A549 (cell line): ENCODE results near the gene IP6K3. TPM values are rescaled to one million over a fixed set of nuclear protein-coding genes. Genes with fewer than 3 reads are reported as not detected.

Experiments used
- ATAC-seq, 2 experiments: fragments of 200-7000 bp in 1 of 2; fragments of >200 bp in 1 of 2; cut with Nextera tagmentation in 1 of 2; cut with Tn5 transposase in 1 of 2; 3 replicates each; pipeline versions ENCODE4 v1.8.0 to v1.9.1; 2018 to 2020; ENCODE audit warnings: mild to moderate bottlenecking in 1 of 2, moderate library complexity in 1 of 2
- CTCF ChIA-PET: fragments of 300-600 bp; sonication (Branson Sonifier 250); formaldehyde crosslinking; extraction: SDS; loops from one replicate; lab custom pipeline; 2021; ENCODE audit warnings: antibody characterized with exemption, inconsistent platforms; lab: Yijun Ruan, JAX
- POLR2A ChIA-PET: fragments of 350-600 bp; formaldehyde crosslinking; extraction: SDS; loops from one replicate; lab custom pipeline; 2021; ENCODE audit warnings: antibody characterized with exemption, inconsistent platforms; lab: Yijun Ruan, JAX
- DNase-seq, 2 experiments: peaks; one replicate each; pipeline versions ENCODE4 v3.0.0 to v3.0.0-alpha.2; 2011 to 2016; ENCODE audit warnings: low read depth in 1 of 2, low spot score in 1 of 2
- FAIRE-seq: peaks from 2 replicates; lab custom pipeline; 2011; peaks lifted over from hg19 to GRCh38; lab: Jason Lieb, UNC
- H3K27ac ChIP-seq, 2 experiments: fragments of >200 bp; sonication (Bioruptor Twin); formaldehyde crosslinking; 3 replicates each; pipeline ENCODE4 v1.5.1; 2016 to 2017
- H3K4me1 ChIP-seq: fragments of >200 bp; sonication (Bioruptor Twin); formaldehyde crosslinking; 3 replicates; pipeline ENCODE4 v1.6.1; 2016
- H3K4me2 ChIP-seq: fragments of >200 bp; sonication (Bioruptor Twin); formaldehyde crosslinking; 3 replicates; pipeline ENCODE4 v1.6.1; 2016
- H3K4me3 ChIP-seq: fragments of >200 bp; sonication (Bioruptor Twin); formaldehyde crosslinking; 3 replicates; pipeline ENCODE4 v1.5.1; 2016
- H3K9me3 ChIP-seq: fragments of >200 bp; sonication (Bioruptor Twin); formaldehyde crosslinking; 3 replicates; pipeline ENCODE4 v1.6.1; 2016
- BHLHE40 ChIP-seq: IDR thresholded peaks from 2 replicates; pipeline ENCODE4 v1.6.1; 2012; ENCODE audit warnings: low read depth, low read length, inconsistent platforms
- CHD2 ChIP-seq: fragments of 150-350 bp; IDR thresholded peaks from 2 replicates; pipeline ENCODE4 v1.6.1; 2014; ENCODE audit warnings: low read length; ENCODE audit not compliant: partially characterized antibody
- CHD4 ChIP-seq: fragments of 200-600 bp; sonication (generic); IDR thresholded peaks from 2 replicates; pipeline ENCODE4 v1.6.1; 2016; ENCODE audit warnings: antibody characterized with exemption, mild to moderate bottlenecking, borderline replicate concordance
- CTCF ChIP-seq: fragments of >200 bp; sonication (Bioruptor Twin); formaldehyde crosslinking; IDR thresholded peaks from 3 replicates; pipeline ENCODE4 v1.5.1; 2016
- EHMT2 ChIP-seq: fragments of 200-600 bp; sonication (generic); IDR thresholded peaks from 2 replicates; pipeline ENCODE4 v1.6.1; 2016; ENCODE audit warnings: antibody characterized with exemption, low read depth, mild to moderate bottlenecking, moderate library complexity
- ELK1 ChIP-seq: fragments of 150-350 bp; IDR thresholded peaks from 2 replicates; pipeline ENCODE4 v1.6.1; 2014; ENCODE audit warnings: low read depth, mild to moderate bottlenecking, low read length
- FOSB ChIP-seq: fragments of 250-450 bp; sonication (Bioruptor Pico); IDR thresholded peaks from 2 replicates; pipeline ENCODE4 v1.5.0; 2020; ENCODE audit warnings: mild to moderate bottlenecking, moderate library complexity
- GATA3 ChIP-seq: IDR thresholded peaks from 2 replicates; pipeline ENCODE4 v1.6.1; 2012; ENCODE audit warnings: borderline replicate concordance
- HES2 ChIP-seq: fragments of >200 bp; sonication (Bioruptor Twin); formaldehyde crosslinking; IDR thresholded peaks from 2 replicates; pipeline ENCODE4 v1.6.1; 2016
- HEYL ChIP-seq: fragments of 250-450 bp; sonication (Bioruptor Pico); IDR thresholded peaks from 2 replicates; pipeline ENCODE4 v1.8.0; 2021; ENCODE audit warnings: mild to moderate bottlenecking, moderate library complexity
- HOXA7 ChIP-seq: fragments of 250-450 bp; sonication (Bioruptor Pico); IDR thresholded peaks from 2 replicates; pipeline ENCODE4 v1.5.0; 2020; ENCODE audit warnings: mild to moderate bottlenecking, moderate library complexity
- HOXB5 ChIP-seq: fragments of 250-450 bp; sonication (Bioruptor Pico); IDR thresholded peaks from 2 replicates; pipeline ENCODE4 v1.5.0; 2020; ENCODE audit warnings: mild to moderate bottlenecking, moderate library complexity
- MAZ ChIP-seq: fragments of 150-350 bp; IDR thresholded peaks from 2 replicates; pipeline ENCODE4 v1.6.1; 2014; ENCODE audit warnings: antibody characterized with exemption, low read depth, low read length, borderline replicate concordance
- NR3C1 ChIP-seq: fragments of >200 bp; sonication (Bioruptor Twin); formaldehyde crosslinking; IDR thresholded peaks from 3 replicates; pipeline ENCODE4 v1.6.1; 2017
- PHF8 ChIP-seq: fragments of 200-600 bp; sonication (generic); IDR thresholded peaks from 2 replicates; pipeline ENCODE4 v1.6.1; 2016; ENCODE audit warnings: low read depth, mild to moderate bottlenecking, antibody characterized with exemption, moderate library complexity, borderline replicate concordance
- RARB ChIP-seq: fragments of 250-450 bp; sonication (Bioruptor Pico); IDR thresholded peaks from 2 replicates; pipeline ENCODE4 v1.8.0; 2021; ENCODE audit warnings: mild to moderate bottlenecking, moderate library complexity
- RFX5 ChIP-seq: fragments of 450-650 bp; IDR thresholded peaks from 2 replicates; pipeline ENCODE4 v1.7.1; 2014; ENCODE audit warnings: antibody characterized with exemption, mild to moderate bottlenecking, moderate library complexity
- SMC3 ChIP-seq: fragments of >200 bp; sonication (Bioruptor Twin); formaldehyde crosslinking; IDR thresholded peaks from 3 replicates; pipeline ENCODE4 v1.6.1; 2018; ENCODE audit warnings: inconsistent platforms
- TFCP2L1 ChIP-seq: fragments of 250-450 bp; sonication (Bioruptor Pico); IDR thresholded peaks from 2 replicates; pipeline ENCODE4 v1.5.0; 2021; ENCODE audit warnings: mild to moderate bottlenecking
- ZC3H11A ChIP-seq: fragments of 450-650 bp; IDR thresholded peaks from 2 replicates; pipeline ENCODE4 v1.6.1; 2014; ENCODE audit warnings: antibody characterized with exemption, mild to moderate bottlenecking
- ZSCAN20 ChIP-seq: fragments of 250-450 bp; sonication (Bioruptor Pico); IDR thresholded peaks from 2 replicates; pipeline ENCODE4 v1.8.0; 2022; ENCODE audit warnings: mild to moderate bottlenecking, moderate library complexity
- WGBS: methylation state at CpG from one replicate; pipeline ENCODE4 v1.1.6; 2017; ENCODE audit errors: missing lambda C conversion rate; 5-methylcytosine and 5-hydroxymethylcytosine counted together
- polyA plus RNA-seq, 4 experiments: library from polyadenylated mRNA; depleted of rRNA in 3 of 4; stranded (reverse); fragments of >200 nt; fragmentation: RNase III in 1 of 4; extraction: RNeasy Plus Mini Kit Qiagen cat#74134 plus additional on column Dnase treatment in 1 of 4; gene quantifications; 2 replicates in 3 of 4; 3 replicates in 1 of 4; pipeline ENCODE4 v1.2.3, GENCODE V29; 2011 to 2017
- TF ChIP-seq, protein P1 (sequence below): fragments of >200 bp; sonication (Bioruptor Twin); formaldehyde crosslinking; IDR thresholded peaks from 3 replicates; pipeline ENCODE4 v1.6.1; 2016

Gene IP6K3
- polyA plus RNA-seq, 2 of the 4 experiments (the other 2 are of a cell fraction) = 0.03 to 0.12 TPM

DNA sequence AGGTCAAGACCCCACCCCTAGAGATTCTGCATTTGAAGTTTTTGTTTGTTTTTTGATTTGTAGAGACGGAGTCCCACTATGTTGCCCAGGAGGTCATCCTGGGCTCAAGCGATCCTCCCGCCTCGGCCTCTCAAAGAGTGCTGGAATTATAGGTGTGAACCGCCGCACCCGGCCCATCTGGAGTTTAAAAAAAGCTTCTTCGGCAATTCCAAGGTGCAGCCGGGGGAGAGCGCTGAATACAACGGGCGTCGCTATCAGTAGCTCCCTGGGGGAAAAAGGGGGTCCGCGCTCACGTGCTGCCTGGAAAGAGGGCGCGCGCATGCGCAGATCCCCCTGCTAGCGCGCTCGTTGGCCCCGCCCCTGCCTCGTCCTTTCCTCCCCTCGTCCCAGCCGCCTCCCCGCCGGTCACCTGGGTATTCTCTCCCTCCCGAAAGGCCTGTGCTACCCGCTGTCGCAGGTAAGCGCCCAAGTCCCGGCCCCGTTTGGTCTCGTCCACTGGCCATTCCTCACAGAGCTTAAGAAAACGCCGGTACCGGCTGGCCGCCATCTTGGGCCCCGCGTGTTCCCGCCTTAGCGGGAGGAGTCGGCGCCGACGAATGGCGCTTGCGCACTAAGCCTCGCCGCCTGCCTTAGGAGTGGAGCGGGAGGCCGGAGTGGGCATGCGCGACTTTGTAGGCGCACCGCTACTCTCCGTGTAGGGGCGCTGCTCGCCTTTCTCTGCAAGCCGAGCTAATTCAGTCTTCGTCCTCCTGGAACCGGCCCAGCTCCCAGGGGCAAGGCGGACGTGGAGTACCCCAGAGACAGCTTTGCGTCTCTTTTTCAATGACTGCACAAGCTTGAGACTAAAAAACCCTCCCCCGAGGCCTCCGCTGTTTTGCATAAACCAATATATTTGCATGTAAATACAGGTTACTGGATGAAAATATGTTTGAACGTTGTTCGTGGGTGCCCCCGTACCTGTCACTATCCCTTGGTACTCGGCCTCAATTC is 35.3 kb downstream of the IP6K3 start, which contains the start of gene UQCC2 (continued):
- TF ChIP-seq CTCF = peak; percentile 64

GRCh38 chr6:33710296-33711121 is 36.2 kb downstream of the IP6K3 start:
- H3K4me2 ChIP-seq = peak overlapping the region; percentile 97
- DNase-seq = no peak
- TF ChIP-seq ZC3H11A = no peak
- TF ChIP-seq ZSCAN20 (CRISPR knock-in tag) = no peak
- no peak for TF ChIP-seq TFCP2L1 (CRISPR knock-in tag)
- TF ChIP-seq SMC3 = no peak
- TF ChIP-seq, all 56 proteins: peak for 0
- Histone ChIP-seq H3K27ac (peak overlapping the region; percentile 98 to 99), H3K9me3 (no peaks in the 10 kb centered on the region), H3K4me1 (peaks cover 10% of the 10 kb centered on the region; the same call in 2 of the 3 replicates), H3K4me3 (peak overlapping the region; percentile 73)
- POLR2A ChIA-PET = interaction anchor here (0.5 to 1.7 kb wide), 9 partner anchors 8 to 259 kb away, joined by 3 to 9 read pairs (median 4); partner anchors contain the start of genes BAK1 and ITPR3
- ATAC-seq = no peak; a peak in 1 of 6 replicates
- 78% methylated on average over 15 of the region's 15 CpGs for WGBS
- FAIRE-seq = no peak
- CTCF ChIA-PET = interaction anchor here (0.6 to 12.6 kb wide), 25 partner anchors 8 to 453 kb away, joined by 3 to 177 read pairs (median 8); no protein-coding TSS in a partner anchor

DNA sequence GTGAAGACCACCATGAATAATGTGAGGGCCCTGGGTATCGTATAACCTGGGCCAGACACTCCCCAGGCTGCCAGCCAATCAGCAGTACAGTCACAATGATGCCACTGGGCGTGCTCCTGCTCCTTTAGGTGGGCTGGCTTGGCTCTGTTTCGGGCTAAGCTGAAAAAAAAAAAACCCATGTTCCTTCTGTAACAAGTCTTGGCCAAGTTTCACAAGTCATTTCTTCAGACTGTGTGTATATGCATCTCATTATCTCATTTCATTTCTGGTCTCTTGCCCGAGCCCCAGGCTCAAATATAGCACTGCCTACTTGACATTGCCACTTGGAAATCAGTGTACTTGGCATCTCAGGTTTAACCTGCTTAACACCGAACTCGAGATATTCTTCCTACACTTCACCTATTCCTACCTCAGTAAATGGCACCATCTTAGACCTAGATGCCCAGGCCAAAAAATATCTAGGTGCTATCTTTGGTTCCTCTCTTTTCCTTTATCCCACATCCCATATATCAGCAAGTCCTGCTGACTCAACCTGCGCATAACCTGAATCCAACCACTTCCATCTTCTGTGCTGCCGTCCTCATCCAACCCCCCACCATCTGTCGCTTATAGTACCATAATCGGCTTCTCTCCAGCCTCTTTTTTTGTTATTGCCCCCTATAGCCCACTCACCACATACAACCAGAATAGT is 37.0 kb downstream of the IP6K3 start:
- POLR2A ChIA-PET = no interaction called here
- Histone ChIP-seq H3K27ac (no peak overlapping the region), H3K4me3 (no peak overlapping the region), H3K9me3 (no peaks in the 10 kb centered on the region), H3K4me2 (peak overlapping the region; percentile 97)
- FAIRE-seq = no peak
- WGBS = 98% methylated on average over 10 of the region's 10 CpGs
- CTCF ChIA-PET = interaction anchor here (0.9 to 12.6 kb wide), 6 partner anchors 9 to 445 kb away, joined by 3 to 177 read pairs (median 8); no protein-coding TSS in a partner anchor
- TF ChIP-seq HOXB5 = no peak
- TF ChIP-seq HEYL = no peak
- TF ChIP-seq FOSB (CRISPR knock-in tag) = no peak
- no peak for TF ChIP-seq MAZ
- TF ChIP-seq BHLHE40 = no peak
- no peak for TF ChIP-seq RFX5
- TF ChIP-seq CHD4 = no peak
- no peak for TF ChIP-seq HES2
- no peak for TF ChIP-seq GATA3
- TF ChIP-seq, protein P1, sequence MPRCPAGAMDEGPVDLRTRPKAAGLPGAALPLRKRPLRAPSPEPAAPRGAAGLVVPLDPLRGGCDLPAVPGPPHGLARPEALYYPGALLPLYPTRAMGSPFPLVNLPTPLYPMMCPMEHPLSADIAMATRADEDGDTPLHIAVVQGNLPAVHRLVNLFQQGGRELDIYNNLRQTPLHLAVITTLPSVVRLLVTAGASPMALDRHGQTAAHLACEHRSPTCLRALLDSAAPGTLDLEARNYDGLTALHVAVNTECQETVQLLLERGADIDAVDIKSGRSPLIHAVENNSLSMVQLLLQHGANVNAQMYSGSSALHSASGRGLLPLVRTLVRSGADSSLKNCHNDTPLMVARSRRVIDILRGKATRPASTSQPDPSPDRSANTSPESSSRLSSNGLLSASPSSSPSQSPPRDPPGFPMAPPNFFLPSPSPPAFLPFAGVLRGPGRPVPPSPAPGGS = no peak
- TF ChIP-seq RARB (CRISPR knock-in tag) = no peak
- no peak for TF ChIP-seq HOXA7
- no peak for TF ChIP-seq NR3C1
- TF ChIP-seq ELK1 = no peak
- TF ChIP-seq EHMT2 = no peak
- TF ChIP-seq PHF8 = no peak
- TF ChIP-seq CHD2 = no peak
- TF ChIP-seq, all 56 proteins: peak for 0
- peaks cover 10% of the 10 kb centered on the region; the same call in 2 of the 3 replicates for H3K4me1 ChIP-seq
- DNase-seq = no peak
- no peak for ATAC-seq
